ENCODE data around the gene BEAN1. TPM values are rescaled to one million over a fixed set of nuclear protein-coding genes. Genes with fewer than 3 reads are reported as not detected.

Gene BEAN1
- total RNA-seq, 1 donor, result under 0.01 TPM

- TF ChIP-seq CTCF (IDR thresholded peaks at IDR 0.05; ENCODE audit: insufficient read depth, low read depth, low read length), result no peak
- DNase-seq (ENCODE audit: low read depth), result no peak
- H3K4me3 ChIP-seq (ENCODE audit: low read depth, low read length), result no peak overlapping the region
These were observed 52.7 kb downstream of the BEAN1 start for GRCh38 chr16:66479661-66480264.

- TF ChIP-seq CTCF (IDR thresholded peaks at IDR 0.05; ENCODE audit: insufficient read depth, low read depth, low read length), result no peak
- DNase-seq (ENCODE audit: low read depth), result no peak
- H3K4me3 ChIP-seq (ENCODE audit: low read depth, low read length), result no peak overlapping the region
These were observed 53.4 kb downstream of the BEAN1 start for GRCh38 chr16:66480265-66481080.

GRCh38 chr16:66481081-66481942, 54.2 kb downstream of the BEAN1 start:
- no peak overlapping the region for H3K4me3 ChIP-seq (ENCODE audit: low read depth, low read length)
- TF ChIP-seq CTCF (IDR thresholded peaks at IDR 0.05; ENCODE audit: insufficient read depth, low read depth, low read length), result no peak
- DNase-seq (ENCODE audit: low read depth), result no peak

GRCh38 chr16:66481943-66482390, 54.9 kb downstream of the BEAN1 start:
- DNase-seq (ENCODE audit: low read depth), result no peak
- no peak overlapping the region for H3K4me3 ChIP-seq (ENCODE audit: low read depth, low read length)
- no peak for TF ChIP-seq CTCF (IDR thresholded peaks at IDR 0.05; ENCODE audit: insufficient read depth, low read depth, low read length)

- H3K4me3 ChIP-seq (ENCODE audit: low read depth, low read length), result no peak overlapping the region
- DNase-seq (ENCODE audit: low read depth), result peak; percentile 68
- TF ChIP-seq CTCF (IDR thresholded peaks at IDR 0.05; ENCODE audit: insufficient read depth, low read depth, low read length), result peak; percentile 99
These were observed 56.8 kb downstream of the BEAN1 start for GRCh38 chr16:66483689-66484452.

Measured in fibroblast of villous mesenchyme (primary cell).